KMS-11 (cell line): ENCODE measurements around the gene ATP6V1F.

Experiments used
- H2AFZ ChIP-seq: fragments of 200-600 bp; sonication (generic); 2 replicates; pipeline ENCODE4 v1.6.1; 2016; ENCODE audit warnings: antibody characterized with exemption, mixed run types, low read depth
- H3K27ac ChIP-seq: fragments of 200-600 bp; sonication (generic); 2 replicates; pipeline ENCODE4 v1.6.1; 2016; ENCODE audit warnings: mild to moderate bottlenecking, mixed run types
- H3K27me3 ChIP-seq: fragments of 200-600 bp; sonication (generic); 2 replicates; pipeline ENCODE4 v1.6.1; 2017; ENCODE audit warnings: mild to moderate bottlenecking, low read depth, mixed run types, moderate library complexity; ENCODE audit not compliant: insufficient read depth
- H3K36me3 ChIP-seq: fragments of 200-600 bp; sonication (generic); 2 replicates; pipeline ENCODE4 v1.6.1; 2017; ENCODE audit warnings: mild to moderate bottlenecking, mixed run types; ENCODE audit not compliant: insufficient read depth
- H3K4me1 ChIP-seq: fragments of 200-600 bp; sonication (generic); 2 replicates; pipeline ENCODE4 v1.6.1; 2016; ENCODE audit warnings: mild to moderate bottlenecking, low read depth, mixed run types; ENCODE audit not compliant: poor library complexity, severe bottlenecking
- H3K4me2 ChIP-seq: fragments of 200-600 bp; sonication (generic); 2 replicates; pipeline ENCODE4 v1.7.0; 2016; ENCODE audit warnings: mild to moderate bottlenecking, mixed run types
- H3K4me3 ChIP-seq: fragments of 200-600 bp; sonication (generic); IDR thresholded peaks from 2 replicates; pipeline ENCODE4 v1.6.1; 2017; ENCODE audit warnings: low read depth, low read length, mixed read lengths; ENCODE audit not compliant: insufficient read depth
- H3K79me2 ChIP-seq: fragments of 200-600 bp; sonication (generic); 2 replicates; pipeline ENCODE4 v1.6.1; 2016; ENCODE audit warnings: low read depth, mixed run types; ENCODE audit not compliant: insufficient read depth
- H3K9ac ChIP-seq: fragments of 200-600 bp; sonication (generic); 2 replicates; pipeline ENCODE4 v1.6.1; 2016; ENCODE audit warnings: mild to moderate bottlenecking, mixed run types
- H4K20me1 ChIP-seq: fragments of 200-600 bp; sonication (generic); 2 replicates; pipeline ENCODE4 v1.6.1; 2016; ENCODE audit warnings: mild to moderate bottlenecking, mixed run types; ENCODE audit not compliant: insufficient read depth
- CTCF ChIP-seq: fragments of 200-600 bp; sonication (generic); conservative IDR thresholded peaks from 2 replicates; pipeline ENCODE4 v1.6.1; 2017; ENCODE audit warnings: low read depth, mild to moderate bottlenecking, antibody characterized with exemption, low read length, moderate library complexity, mixed read lengths

ATP6V1F gene

GRCh38 chr7:128873234-128873633 lies 10.6 kb downstream of the ATP6V1F start:
- H4K20me1 ChIP-seq = no peaks in the 10 kb centered on the region
- H2AFZ ChIP-seq = no peak overlapping the region
- H3K27ac ChIP-seq = no peak overlapping the region
- no peaks in the 10 kb centered on the region for H3K36me3 ChIP-seq
- H3K4me2 ChIP-seq = no peak overlapping the region
- TF ChIP-seq CTCF = no peak
- H3K4me3 ChIP-seq = no peak overlapping the region
- H3K27me3 ChIP-seq = no peaks in the 10 kb centered on the region; the same call in 1 of the 2 replicates
- no peaks in the 10 kb centered on the region for H3K79me2 ChIP-seq
- peaks cover 6% of the 10 kb centered on the region for H3K4me1 ChIP-seq
- no peak overlapping the region for H3K9ac ChIP-seq

GRCh38 chr7:128874140-128875031 lies 11.7 kb downstream of the ATP6V1F start:
- Histone ChIP-seq H3K4me1 (no peaks in the 10 kb centered on the region), H3K4me2 (no peak overlapping the region), H3K4me3 (no peak overlapping the region), H3K36me3 (no peaks in the 10 kb centered on the region), H4K20me1 (no peaks in the 10 kb centered on the region), H2AFZ (no peak overlapping the region), H3K79me2 (no peaks in the 10 kb centered on the region), H3K27ac (no peak overlapping the region), H3K27me3 (no peaks in the 10 kb centered on the region; the same call in 1 of the 2 replicates), H3K9ac (no peak overlapping the region)
- TF ChIP-seq CTCF = no peak

- H3K9ac ChIP-seq = no peak overlapping the region
- no peaks in the 10 kb centered on the region for H4K20me1 ChIP-seq
- H3K4me3 ChIP-seq = no peak overlapping the region
- H3K4me1 ChIP-seq = no peaks in the 10 kb centered on the region
- no peak overlapping the region for H2AFZ ChIP-seq
- no peaks in the 10 kb centered on the region for H3K79me2 ChIP-seq
- H3K27me3 ChIP-seq = no peaks in the 10 kb centered on the region; the same call in 1 of the 2 replicates
- no peaks in the 10 kb centered on the region for H3K36me3 ChIP-seq
- H3K4me2 ChIP-seq = no peak overlapping the region
- no peak overlapping the region for H3K27ac ChIP-seq
- no peak for TF ChIP-seq CTCF
These were observed 12.9 kb downstream of the ATP6V1F start for GRCh38 chr7:128875523-128875948.

GRCh38 chr7:128876127-128876526 lies 13.5 kb downstream of the ATP6V1F start:
- Histone ChIP-seq H3K9ac (no peak overlapping the region), H2AFZ (no peak overlapping the region), H4K20me1 (no peaks in the 10 kb centered on the region), H3K4me1 (no peaks in the 10 kb centered on the region), H3K36me3 (no peaks in the 10 kb centered on the region), H3K79me2 (no peaks in the 10 kb centered on the region), H3K27ac (no peak overlapping the region), H3K27me3 (no peaks in the 10 kb centered on the region; the same call in 1 of the 2 replicates), H3K4me2 (no peak overlapping the region), H3K4me3 (no peak overlapping the region)
- TF ChIP-seq CTCF = no peak
